GM20000 (cell line): ENCODE results near the gene RBM41.
"Not testable (repeated sequence)": the region's sequence is repeated elsewhere in the genome, so short reads cannot be mapped to it uniquely, and the experiment has no call there.

Source experiments
- DNase-seq: peaks from one replicate; pipeline ENCODE4 v3.0.0; 2012; ENCODE audit warnings: low spot score
- CTCF ChIP-seq: IDR thresholded peaks from 2 replicates; pipeline ENCODE4 v1.5.1; 2012; ENCODE audit warnings: mild to moderate bottlenecking, control low read depth; ENCODE audit errors: extremely low read depth, missing control alignments

RBM41 gene

GRCh38 chrX:107118322-107119147, at the start of gene RBM41:
Gene RBM41 (minus strand): TSS chrX:107118822. CDS start chrX:107118773, 49 bp downstream.
- no peak for TF ChIP-seq CTCF
- peak; percentile 62 for DNase-seq

GRCh38 chrX:107168257-107168656, 49.6 kb upstream of the RBM41 start:
- TF ChIP-seq CTCF = no peak
- no peak for DNase-seq

GRCh38 chrX:107167163-107167921, 48.7 kb upstream of the RBM41 start:
- DNase-seq = no peak
- TF ChIP-seq CTCF = no peak

GRCh38 chrX:107157618-107158017, 39.0 kb upstream of the RBM41 start:
- DNase-seq = not testable (repeated sequence)

GRCh38 chrX:107155621-107156430, 37.2 kb upstream of the RBM41 start:
- DNase-seq = not testable (repeated sequence)

GRCh38 chrX:107154787-107155620, 36.4 kb upstream of the RBM41 start:
- DNase-seq = no peak
- no peak for TF ChIP-seq CTCF

- TF ChIP-seq CTCF = no peak
- DNase-seq = no peak
These were observed 34.4 kb upstream of the RBM41 start for GRCh38 chrX:107153005-107153404.
